HG03135 (cell line): ENCODE measurements around the gene ARIH2.

Experiments used
- ATAC-seq: cut with Tn5 transposase; IDR thresholded peaks from one replicate; pipeline ENCODE4 v1.9.1; 2021; ENCODE audit warnings: mild to moderate bottlenecking, moderate library complexity; ENCODE audit not compliant: unreplicated experiment

ARIH2 gene

GRCh38 chr3:48928679-48929078, 10.0 kb downstream of the ARIH2 start:
- ATAC-seq = no peak

DNA sequence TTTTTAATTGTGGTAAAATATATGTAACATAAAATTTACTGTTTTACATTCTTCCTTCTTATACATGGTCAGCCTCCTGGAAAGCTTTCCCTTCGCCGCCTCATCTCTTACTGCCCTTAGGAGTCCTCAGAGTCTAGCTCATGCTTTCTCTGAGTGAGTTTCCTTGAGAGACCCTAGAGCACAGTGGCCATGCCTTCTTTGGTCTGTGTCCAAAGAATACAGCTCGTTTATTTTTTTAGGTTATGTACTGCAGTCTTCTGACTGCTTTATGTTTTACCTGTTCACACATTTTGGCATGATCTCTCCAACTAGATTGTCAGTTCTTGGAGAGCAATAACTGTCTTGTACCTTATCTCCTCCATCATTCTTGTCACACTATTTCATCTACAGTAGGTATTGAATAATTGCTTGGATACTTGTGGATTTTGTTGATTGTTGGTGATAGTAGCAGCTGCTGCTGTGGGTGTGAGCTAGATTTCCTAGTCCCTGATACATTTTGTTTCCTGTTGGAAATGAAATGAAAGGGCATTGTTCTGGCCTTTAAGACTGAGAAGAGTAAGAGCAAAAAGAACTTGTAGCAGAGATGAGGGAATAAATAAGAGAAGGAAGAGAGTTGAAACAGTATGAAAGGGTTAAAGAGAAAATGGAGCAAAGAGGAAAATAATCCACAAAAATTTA, 10.9 kb downstream of the ARIH2 start:
- ATAC-seq = no peak

GRCh38 chr3:48930590-48930989, 11.9 kb downstream of the ARIH2 start:
- ATAC-seq = no peak

GRCh38 chr3:48931944-48932580, 13.4 kb downstream of the ARIH2 start:
- no peak for ATAC-seq

DNA sequence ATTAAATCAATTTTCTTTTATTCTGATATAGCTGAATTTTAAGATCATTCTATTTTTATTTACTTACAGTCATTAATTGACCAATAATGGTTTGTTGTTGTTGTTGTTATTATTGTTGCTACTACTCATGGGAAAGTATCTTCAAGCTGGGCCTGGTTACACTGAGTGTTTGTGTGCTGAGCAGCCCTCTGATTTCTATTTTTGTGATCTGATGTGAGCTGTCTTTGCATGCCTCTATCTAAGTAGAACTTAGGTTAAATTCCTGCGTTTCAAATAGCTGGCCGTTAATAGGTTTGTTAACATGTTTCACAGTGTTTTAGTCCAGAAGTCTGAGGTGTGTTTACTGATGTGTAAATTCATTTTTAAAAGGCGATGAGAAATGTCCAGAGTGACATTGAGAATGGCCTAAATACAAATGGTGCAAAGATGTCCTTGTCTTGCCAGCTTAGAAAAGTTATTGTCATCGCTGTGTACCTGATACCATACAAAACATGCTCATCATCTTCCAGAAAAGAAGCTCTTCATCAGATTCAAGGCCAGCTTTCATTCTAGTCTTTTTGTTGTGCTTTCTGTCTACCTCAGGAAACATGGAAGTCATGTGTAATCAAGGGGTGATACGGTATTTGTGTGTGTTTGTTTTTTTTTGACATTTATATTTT, 15.8 kb downstream of the ARIH2 start:
- no peak for ATAC-seq

GRCh38 chr3:48935530-48935929, 16.9 kb downstream of the ARIH2 start:
- no peak for ATAC-seq

GRCh38 chr3:48938156-48938555, 19.5 kb downstream of the ARIH2 start:
- no peak for ATAC-seq

DNA sequence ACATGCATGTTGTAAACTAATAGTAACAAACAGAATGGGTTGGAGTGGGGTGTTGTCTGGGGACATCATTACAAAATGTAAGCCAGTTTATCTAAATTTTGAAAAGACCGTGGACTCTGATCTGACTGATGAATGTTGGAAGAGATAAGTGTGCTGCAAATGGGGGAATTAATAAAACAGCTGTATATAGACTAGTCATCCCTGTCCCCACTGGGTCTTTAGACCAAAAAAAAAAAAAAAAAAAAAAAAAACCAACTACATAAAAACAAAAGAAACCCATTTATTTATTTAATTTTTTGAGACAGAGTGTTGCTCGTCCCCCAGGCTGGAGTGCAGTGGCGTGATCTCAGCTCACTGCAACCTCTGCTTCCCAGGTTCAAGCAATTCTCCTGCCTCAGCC, 20.0 kb downstream of the ARIH2 start:
- no peak for ATAC-seq

DNA sequence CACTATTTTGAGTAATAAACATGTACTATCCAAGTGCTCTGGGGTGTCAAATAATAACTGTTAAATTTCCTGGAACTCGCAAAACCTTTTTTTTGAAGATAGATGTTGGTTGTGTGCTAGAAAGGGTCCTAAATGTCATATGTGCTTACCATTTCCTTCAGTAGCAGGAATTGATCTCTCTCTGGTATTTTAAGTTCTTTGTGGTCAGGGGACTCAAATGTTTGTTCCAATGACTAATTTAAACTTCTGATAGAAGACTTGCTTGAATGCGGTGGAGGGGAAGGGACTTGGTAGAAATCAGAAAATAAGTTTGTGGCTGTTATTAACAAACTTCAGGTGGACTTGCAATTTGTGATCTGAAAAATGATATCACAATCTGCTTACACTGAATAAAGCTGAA, 26.8 kb downstream of the ARIH2 start:
- ATAC-seq = no peak

GRCh38 chr3:48945891-48946549, 27.4 kb downstream of the ARIH2 start:
- ATAC-seq = no peak

DNA sequence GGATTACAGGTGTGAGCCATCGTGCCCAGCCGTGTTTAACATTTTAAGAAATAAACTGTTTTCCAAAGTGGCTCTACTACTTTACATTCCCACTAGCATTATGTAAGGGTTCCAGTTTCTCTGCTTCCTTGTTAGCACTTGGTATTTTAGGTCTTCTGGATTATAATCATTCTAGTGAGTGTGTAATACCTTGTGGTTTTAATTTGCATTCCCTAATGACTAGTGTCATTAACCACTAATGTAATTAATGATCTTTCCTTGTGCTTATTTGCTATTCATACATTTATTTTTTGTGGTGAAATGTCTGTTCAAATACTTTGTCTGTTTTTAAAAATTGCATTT, 30.7 kb downstream of the ARIH2 start:
- no peak for ATAC-seq

- no peak for ATAC-seq
These were observed 31.4 kb downstream of the ARIH2 start for GRCh38 chr3:48950051-48950450.

- no peak for ATAC-seq
These were observed 33.1 kb downstream of the ARIH2 start for GRCh38 chr3:48951764-48952163.

DNA sequence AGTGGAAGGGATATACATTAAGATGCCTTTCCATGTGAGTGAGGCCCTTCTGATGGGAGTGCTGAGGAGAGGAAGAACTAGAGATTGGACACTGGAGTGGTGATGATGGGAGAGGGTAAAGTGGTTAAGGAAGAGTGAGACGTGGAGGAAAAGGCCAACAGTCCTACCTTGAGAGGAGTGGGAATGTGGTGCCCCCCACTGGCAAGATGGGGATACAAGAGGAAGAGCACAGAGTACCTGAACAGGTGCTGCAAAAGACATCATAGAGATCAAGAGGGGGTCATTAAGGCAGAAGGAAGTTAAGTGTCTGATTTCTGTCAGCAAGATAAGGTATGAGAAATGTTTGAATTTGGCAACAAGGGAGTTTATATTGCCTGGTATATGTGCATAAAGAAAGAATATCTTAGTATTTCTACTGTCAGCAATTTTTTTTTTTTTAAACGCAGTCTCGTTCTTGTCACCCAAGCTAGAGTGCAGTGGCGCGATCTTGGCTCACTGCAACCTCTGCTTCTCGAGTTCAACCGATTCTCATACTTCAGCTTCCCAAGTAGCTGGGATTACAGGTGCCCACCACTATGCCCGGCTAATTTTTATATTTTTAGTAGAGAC, 34.0 kb downstream of the ARIH2 start:
- no peak for ATAC-seq

GRCh38 chr3:48957006-48957705, 38.5 kb downstream of the ARIH2 start:
- no peak for ATAC-seq

- no peak for ATAC-seq
These were observed 42.3 kb downstream of the ARIH2 start for GRCh38 chr3:48960841-48961413.

DNA sequence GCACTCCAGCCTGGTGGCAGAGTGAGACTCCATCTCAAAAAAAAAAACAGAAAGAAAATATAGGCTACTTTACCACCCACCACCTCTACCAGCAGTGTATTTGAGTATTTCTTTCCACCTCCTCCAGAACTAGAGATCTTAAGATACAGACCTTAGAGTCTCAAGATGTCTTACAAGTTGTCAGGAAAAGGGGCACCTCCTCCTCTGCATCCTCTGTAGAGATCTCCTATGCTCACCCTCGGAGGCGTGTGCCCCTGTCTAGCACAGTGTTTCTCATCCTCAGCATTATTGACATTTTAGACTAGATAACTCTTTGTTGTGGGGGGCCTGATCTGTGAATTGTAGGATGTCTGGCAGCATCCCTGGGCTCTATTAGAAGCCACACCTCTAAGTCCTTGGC, 43.7 kb downstream of the ARIH2 start:
- ATAC-seq = no peak

GRCh38 chr3:48962939-48963338, 44.3 kb downstream of the ARIH2 start:
- no peak for ATAC-seq

- no peak for ATAC-seq
These were observed 44.9 kb downstream of the ARIH2 start for GRCh38 chr3:48963591-48963990.

DNA sequence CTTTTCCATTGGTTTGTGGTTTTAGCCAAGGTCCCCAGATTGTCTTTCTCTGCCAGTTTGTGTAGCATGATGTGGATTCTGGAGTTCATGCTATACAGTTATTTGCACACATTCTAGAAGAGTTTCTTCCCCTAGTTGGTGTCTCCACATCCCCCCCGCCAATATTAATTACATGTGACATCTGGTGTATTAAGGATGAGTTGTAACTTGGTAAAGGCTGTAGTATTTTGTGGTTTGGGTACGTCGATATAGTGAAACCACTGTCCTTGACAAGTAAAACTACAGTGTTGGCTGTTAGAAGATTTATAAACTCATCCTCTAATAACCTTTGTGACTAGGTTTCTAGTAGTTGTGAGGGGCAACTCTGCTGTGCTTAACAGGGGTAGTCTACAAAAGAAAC, 47.7 kb downstream of the ARIH2 start:
- no peak for ATAC-seq
